C4-2B (cell line): Measurements from ENCODE around the gene BLACAT1.

Experiments used
- ZFX ChIP-seq: fragments of 450-650 bp; IDR thresholded peaks from 2 replicates; pipeline ENCODE4 v1.6.1; 2017
- TF ChIP-seq, protein P1 (sequence below): fragments of 450-650 bp; conservative IDR thresholded peaks from 2 replicates; pipeline ENCODE4 v1.5.1; 2017; ENCODE audit warnings: mild to moderate bottlenecking

GRCh38 chr1:205480349-205480985, 24.6 kb upstream of the BLACAT1 start:
- TF ChIP-seq, protein P1, sequence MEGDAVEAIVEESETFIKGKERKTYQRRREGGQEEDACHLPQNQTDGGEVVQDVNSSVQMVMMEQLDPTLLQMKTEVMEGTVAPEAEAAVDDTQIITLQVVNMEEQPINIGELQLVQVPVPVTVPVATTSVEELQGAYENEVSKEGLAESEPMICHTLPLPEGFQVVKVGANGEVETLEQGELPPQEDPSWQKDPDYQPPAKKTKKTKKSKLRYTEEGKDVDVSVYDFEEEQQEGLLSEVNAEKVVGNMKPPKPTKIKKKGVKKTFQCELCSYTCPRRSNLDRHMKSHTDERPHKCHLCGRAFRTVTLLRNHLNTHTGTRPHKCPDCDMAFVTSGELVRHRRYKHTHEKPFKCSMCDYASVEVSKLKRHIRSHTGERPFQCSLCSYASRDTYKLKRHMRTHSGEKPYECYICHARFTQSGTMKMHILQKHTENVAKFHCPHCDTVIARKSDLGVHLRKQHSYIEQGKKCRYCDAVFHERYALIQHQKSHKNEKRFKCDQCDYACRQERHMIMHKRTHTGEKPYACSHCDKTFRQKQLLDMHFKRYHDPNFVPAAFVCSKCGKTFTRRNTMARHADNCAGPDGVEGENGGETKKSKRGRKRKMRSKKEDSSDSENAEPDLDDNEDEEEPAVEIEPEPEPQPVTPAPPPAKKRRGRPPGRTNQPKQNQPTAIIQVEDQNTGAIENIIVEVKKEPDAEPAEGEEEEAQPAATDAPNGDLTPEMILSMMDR = no peak
- no peak for TF ChIP-seq ZFX
